Measurements from ENCODE around the gene ADD1. TPM values are rescaled to one million over a fixed set of nuclear protein-coding genes. Genes with fewer than 3 reads are reported as not detected.

ADD1 gene
- total RNA-seq, 1 experiment from 2014 or later, result 163 TPM

DNA sequence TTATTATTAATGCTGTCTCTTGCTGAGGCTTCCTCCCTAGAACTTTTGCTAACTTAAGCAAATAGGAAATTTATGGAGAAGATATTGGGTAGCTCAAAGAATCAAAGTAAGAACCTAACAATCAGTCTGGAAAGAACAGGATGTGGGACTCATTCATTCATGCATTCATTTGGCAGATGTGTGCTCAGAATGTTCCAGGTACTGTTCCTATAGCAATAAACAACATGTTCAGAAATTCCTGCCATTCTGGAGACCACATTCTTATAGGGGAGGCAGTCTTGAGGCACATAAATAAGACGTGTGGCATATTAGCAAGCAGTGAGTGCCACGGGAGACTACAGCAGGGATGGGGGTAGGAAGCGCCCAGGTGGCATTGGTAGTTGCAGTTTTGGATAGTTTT, 124.7 kb downstream of the ADD1 start:
- Histone ChIP-seq H2BK15ac (ENCODE audit: low read depth, low read length) (no peak overlapping the region), H3K23ac (ENCODE audit: insufficient read length, low read depth, low read length) (no peak overlapping the region), H2AK5ac (ENCODE audit: insufficient read length, low read length) (no peak overlapping the region), H4K91ac (ENCODE audit: insufficient read length, low read depth, low read length) (no peak overlapping the region), H3K9ac (ENCODE audit: extremely low read depth, insufficient read length, low read length) (no peak overlapping the region), H2BK20ac (ENCODE audit: low read depth, low read length, poor library complexity, severe bottlenecking) (no peak overlapping the region), H4K8ac (replicated peaks; ENCODE audit: insufficient read length, low read depth, low read length) (no peak overlapping the region), H2BK120ac (ENCODE audit: low read depth, low read length, poor library complexity, severe bottlenecking) (no peak overlapping the region), H3K79me1 (ENCODE audit: insufficient read depth, low read depth, low read length, poor library complexity, severe bottlenecking) (no peaks in the 10 kb centered on the region), H3K4me1 (ENCODE audit: insufficient read depth, low read length) (no peaks in the 10 kb centered on the region), H4K5ac (ENCODE audit: insufficient read length, low read depth, low read length) (no peak overlapping the region), H3K4me2 (ENCODE audit: insufficient read depth, insufficient read length, low read length) (no peak overlapping the region), H3K56ac (ENCODE audit: insufficient read length, low read depth, low read length) (no peak overlapping the region), H3K79me2 (ENCODE audit: insufficient read depth, low read length) (no peaks in the 10 kb centered on the region), H4K20me1 (ENCODE audit: control insufficient read depth, insufficient read depth, insufficient read length) (peaks cover 2% of the 10 kb centered on the region), H3K4ac (ENCODE audit: low read depth, low read length) (no peak overlapping the region), H3K18ac (ENCODE audit: insufficient read length, low read depth, low read length) (no peak overlapping the region), H3T11ph (ENCODE audit: low read length) (no peak overlapping the region), H2BK12ac (ENCODE audit: insufficient read length, low read depth, low read length) (no peak overlapping the region), H2AFZ (ENCODE audit: low read length) (no peak overlapping the region), H3K27ac (ENCODE audit: insufficient read length, low read depth, low read length) (no peak overlapping the region), H3K27me3 (ENCODE audit: insufficient read depth, low read length) (no peaks in the 10 kb centered on the region), H2BK5ac (ENCODE audit: insufficient read length, low read length) (no peak overlapping the region), H3K14ac (ENCODE audit: insufficient read depth, low read length) (no peak overlapping the region), H3K23me2 (ENCODE audit: insufficient read length, low read depth, low read length, poor library complexity, severe bottlenecking) (no peaks in the 10 kb centered on the region), H3K9me3 (ENCODE audit: control insufficient read depth, low read depth, low read length) (no peaks in the 10 kb centered on the region)
- Mint-ChIP-seq H3K9me3 (no peaks in the 10 kb centered on the region; a peak in 2 of 5 replicates), H3K36me3 (ENCODE audit: insufficient read depth in 1 of 3, low read depth in 3 of 3) (0 out of 7 replicates have a peak, but pooled peaks cover 0 to 2% (median 0%) of the 10 kb centered on the region in 3 experiments), H3K4me3 (no peak overlapping the region), H3K4me1 (peaks cover 8 to 9% of the 10 kb centered on the region in 2 experiments), H3K27me3 (ENCODE audit: low read depth) (peaks cover 13% of the 10 kb centered on the region), H3K27ac (no peak overlapping the region)
- DNase-seq, result no peak
- WGBS (ENCODE audit: extremely low coverage, insufficient read length, low lambda C conversion rate), result no CpG with 5 or more reads among the region's 3 CpGs
- no peak for TF ChIP-seq CTCF (conservative IDR thresholded peaks at IDR 0.05)
